ENCODE data around the gene PRKCD.

Gene PRKCD

DNA sequence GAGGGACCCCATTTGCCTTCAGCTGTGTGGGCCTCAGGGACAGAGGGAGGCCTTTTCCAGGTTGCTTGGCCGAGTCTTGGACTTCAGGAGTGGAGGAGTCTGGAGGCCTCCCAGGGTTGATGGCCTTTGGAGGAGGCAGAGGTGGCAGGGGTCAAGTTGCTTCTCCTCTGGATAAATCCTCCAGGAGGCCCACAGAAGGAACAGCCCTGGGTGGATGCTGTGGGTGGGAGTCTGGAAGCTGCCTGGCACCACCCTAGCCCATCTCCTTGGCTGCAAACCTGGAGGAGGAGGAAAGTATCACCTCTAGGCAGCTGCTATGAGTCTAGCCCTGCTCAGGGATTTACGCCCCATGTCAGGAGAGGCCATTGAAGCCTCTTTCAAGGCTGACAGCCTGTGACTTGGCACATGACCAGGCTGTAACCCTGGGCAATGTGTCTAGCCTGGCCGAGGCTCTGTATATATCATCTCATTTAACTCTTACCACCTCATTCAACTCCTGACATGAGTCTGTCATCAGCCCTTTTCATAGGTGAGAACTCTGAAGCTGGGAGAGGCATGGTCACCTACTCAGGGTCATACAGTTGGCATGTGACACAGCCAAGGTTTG, 2.9 kb upstream of the PRKCD start:
- DNase-seq = no peak

DNA sequence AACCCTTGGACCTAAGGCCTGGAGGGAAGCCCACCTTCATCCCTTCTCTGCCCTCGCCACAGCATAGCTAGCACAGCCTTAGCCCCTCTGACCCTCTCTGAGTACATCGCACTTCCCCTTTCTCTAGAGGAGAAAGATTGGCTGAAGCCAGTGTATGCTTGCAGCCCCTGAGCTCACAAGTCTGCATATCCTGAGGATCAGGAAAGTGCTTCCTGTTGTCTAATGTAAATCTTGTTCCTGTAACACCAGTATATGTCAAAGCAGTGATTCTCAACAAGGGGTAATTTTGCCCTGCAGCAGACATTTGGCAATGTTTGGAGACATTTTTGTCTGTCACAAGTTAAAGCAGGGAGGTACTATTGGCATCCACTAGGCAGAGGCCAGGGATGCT, 2.2 kb upstream of the PRKCD start:
- no peak for DNase-seq

DNA sequence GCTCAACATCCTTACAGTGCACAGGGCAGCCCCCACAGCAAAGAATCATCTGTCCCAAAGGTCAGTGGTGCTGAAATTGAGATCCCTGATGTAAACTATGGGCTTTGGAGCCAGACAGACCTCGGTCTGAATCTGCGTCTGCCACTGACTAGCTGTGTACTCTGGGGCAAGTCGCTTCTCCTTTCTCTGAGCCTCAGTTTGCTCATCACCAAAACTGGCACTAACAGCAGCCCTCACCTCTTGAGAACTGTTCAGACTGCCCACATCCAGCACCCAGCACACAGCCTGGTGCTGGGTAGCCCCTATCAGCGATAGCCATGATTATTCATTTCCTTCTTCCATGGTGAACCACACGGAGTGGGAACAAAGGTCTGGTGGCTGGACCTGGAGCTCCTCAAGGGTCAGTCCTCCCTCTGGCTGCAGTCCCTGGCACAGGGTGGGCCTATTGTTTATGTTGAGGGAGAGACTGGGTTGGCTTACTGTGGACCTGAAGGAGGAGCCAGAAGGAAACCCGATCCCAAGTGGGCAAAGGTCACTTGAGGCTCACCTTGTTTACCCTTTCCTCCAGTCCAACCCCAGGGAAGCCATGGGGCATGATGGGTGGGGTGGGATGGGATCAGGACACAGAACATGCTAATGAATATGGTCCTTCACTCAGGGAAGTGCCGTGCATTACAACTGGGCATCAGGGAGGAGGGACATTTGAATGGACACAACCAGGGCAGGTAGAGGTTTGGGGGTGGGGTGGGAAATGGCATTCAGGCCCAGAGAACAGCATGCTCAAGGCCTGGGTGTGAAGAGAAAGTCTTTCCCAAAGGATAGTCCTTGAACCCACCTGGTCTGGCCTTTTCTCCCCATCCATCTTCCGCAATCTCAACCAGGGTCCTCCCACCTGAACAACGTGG, 1.6 kb upstream of the PRKCD start:
- DNase-seq = no peak

DNA sequence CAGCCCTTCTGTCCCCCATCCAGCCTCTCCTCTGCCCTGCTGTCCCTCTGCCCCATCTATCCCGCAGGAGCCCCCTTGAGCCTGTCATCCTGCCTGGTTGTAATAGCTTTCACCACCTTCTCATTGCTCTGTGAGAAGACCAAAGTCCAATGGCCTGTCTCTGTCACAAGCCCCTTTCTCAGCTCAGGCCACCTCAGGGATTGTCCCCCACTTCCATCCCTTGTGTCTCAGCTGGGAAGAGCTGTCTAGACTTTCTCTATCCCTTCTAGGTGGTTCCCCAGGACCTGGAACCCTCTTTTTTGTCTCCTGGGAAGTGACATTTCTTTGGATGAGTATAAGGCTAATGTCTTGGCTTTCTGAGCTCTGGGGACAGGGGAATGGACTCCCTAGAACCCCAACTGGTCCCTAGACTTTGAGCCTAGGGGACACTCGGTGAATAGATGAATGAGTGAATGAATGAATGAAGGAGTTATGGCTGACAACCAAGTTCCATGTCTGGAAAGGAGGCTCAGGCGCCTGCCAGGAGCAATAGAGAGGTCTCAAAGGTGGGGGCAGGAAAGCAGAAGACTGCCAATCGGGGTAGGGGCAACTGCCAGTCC, 849 bp upstream of the PRKCD start:
- DNase-seq = no peak

DNA sequence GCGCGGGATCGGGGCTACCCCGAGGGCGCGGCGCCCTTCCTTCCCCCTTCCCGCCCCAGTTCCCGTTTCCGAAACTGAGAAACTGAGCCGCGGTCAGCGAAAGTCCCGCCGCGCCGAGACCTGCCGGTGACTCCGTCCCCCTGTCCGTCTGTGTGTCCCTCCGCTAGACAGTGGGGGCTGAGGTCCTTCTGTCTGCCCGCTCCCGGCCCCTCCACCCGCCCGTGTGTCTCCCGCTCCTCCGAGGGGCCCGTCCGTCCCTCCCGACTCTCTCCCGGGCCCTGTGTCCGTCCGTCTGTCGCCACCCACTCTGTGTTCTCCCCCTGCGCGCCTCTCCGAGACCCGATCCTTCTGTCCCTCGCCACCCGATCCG, 426 bp downstream of the PRKCD start:
- no peak for DNase-seq

DNA sequence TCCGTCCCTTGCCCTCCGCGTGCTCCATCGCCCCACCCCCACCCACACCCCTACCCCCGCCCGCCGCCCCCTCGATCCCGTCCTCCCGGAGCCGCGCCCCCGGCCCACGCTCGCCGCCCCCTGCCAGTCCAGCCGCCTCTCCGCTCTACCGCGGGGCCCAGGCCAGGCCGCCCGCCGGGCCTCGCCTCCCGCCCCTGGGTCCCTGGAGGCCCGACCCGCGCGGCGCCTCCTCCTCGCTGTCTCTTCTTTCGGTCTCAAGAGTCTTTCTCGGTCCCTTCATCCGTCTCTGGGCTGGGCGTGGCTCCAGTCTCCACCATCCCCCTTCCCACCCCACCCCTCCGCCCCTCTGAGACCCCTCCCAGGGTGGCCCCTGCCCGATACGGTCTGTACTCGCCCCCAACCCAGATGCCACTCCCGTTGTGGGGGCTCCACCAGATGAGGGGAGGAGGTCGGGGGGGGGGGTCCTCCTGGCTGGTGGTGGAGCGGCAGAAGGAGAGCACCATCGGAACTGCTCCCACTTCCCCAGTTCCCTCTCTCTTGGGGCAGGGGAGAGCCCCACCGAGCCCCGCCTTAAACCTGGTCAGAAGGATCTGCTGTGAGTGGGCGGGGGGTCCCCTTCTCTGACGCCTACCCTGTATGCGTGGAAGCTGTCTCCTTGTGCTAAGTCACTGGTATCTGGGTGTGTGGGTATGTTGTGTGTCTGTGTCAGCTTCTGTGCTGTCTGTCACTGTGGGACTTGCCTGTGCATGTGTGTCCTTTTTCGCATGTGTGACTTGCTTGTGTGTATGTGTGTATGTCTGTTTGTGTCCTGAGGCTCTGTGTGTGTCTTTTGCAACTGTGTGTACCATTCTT, 1.0 kb downstream of the PRKCD start:
- no peak for DNase-seq

DNA sequence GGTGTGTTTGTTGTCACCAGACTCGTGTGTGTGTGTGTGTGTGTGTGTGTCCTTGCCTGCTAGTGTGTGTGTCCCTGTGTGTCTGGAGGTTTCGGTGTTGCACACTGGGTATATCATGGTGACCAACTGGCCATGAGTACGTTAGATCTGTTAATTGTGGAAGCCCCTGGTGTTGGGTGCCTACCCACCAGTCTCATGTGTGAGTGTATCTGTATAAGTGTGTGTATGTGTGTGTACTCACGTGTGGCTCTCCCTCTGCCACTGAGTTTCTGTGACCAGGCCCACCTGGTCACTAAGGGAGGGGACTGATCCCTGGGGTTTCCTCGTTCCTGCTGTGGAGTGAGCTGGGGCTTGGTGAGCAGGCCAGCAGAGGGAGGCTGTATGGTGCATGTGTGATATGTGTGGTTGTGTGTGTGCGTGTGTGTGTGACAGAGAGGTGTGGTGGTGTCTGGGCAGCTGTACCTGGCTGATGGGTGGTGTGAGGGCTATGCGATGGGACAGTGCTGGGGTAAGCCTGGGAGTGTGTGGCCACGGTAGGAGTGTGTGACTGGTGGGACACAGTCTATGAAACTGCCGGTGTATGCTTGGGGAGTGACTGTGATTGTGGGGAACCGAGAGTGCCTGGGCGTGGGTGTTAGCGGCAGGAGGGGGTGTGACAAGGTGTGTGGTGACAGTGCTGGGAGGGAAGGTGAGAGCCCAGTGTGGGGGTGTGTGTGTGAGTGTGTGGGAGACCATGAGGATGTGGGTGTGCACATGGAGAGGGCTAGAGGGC, 1.8 kb downstream of the PRKCD start:
- DNase-seq = no peak

DNA sequence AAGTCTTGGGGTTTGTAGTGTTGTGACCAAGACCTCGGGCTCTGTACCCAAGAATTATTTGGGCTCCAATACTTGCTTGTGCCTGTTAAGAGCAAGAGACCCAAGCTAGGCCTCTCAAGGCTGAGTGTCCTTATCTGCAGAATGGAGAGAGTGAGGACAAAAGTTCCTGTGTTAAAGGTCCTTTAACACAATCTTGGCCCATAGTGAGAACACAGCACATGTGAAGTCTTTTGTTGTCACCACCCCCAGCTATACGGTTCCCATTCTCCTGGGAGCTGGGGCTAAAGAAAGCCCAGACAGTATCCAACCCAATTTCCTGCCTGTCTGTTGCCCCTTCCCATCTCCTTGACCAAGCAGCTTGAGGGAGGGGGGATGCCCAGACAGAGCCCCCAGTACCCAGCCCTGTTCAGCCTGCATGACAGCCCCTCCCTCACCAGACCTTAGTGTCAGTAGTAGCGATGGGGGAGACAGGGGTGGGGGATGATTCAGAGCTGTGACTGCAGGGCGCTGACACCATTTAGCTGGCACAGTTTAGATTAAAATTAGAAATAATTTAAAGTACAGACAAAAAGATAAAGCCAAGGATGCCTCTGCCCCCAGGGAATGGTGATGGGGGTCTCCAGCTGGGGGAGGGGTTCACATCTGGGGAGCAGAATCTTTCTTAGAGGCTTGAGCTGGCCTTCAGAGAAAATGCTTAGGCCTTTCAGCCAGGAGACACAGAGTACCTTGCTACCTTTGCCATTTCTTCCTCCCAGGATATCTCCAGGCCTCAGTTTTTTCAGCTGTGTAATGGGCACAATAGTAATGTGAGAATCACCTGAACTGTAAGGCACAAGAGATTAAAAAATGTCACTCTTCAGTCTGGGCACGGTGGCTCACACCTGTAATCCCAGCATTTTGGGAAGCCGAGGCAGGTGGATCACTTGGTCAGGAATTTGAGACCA, 2.7 kb downstream of the PRKCD start:
- DNase-seq = no peak

DNA sequence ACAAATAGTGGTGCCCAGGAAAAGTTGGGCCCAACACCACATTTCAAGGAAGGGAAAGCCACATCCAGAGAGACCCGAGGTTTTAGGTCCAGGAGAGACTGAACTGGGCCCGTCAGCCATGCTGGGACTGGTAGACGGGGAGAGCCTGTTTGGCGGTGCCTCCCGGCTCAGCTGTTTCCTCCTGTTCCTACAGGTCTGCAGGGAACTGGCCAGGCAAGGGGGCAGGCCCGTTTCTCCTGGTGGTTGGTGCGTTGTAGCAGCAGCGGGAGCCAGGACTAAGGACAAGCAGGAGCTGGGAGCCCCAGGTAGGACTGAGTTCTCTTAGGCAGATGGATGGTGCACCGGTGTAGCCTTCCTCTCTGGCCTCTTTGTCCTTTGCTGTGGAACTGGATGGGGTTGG, 3.9 kb downstream of the PRKCD start:
- no peak for DNase-seq

DNA sequence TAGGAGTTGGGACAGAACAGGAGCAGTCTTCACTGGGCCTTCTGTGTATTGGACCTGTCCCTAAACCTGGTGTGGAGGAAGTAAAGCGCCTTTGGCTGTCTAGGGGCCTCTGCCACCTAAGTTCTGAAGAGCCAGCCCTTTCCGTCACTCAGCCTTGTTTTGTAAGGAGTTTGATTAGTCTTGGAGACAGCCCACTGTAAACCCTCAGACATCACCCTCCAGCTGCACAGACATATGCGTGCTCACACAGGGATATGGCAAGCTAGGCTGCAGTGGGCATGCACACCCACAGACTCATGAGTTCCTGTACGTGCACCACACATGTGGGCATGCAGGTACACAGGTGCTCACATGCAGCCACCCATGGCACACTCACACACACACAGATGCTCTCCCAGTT, 5.2 kb downstream of the PRKCD start:
- no peak for DNase-seq

DNA sequence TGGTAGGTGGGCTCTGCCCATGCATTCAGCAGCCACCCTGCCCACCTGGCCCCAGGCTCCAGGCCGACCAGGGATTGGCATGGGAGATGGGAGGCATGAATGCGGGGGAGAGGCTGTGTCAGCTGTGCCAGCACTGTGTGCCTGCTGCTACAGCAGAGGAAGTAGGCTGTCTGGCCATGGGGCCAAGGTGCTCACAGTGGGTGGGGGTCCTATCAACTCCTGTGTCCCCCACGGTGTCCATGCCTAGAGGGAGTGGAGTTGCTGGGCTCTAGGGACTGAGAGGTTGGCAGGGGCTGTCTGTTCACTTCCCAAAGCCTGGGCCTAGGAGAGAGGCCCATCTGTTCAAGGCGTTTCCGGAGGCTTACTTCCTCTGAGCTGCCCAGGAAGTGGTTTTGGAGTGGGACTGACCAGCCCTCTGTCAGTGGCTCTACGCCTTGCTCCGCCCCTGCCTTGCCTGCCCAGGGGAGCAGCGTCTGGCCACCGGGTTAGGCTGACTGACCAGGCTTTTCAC, 5.8 kb downstream of the PRKCD start:
- no peak for DNase-seq

DNA sequence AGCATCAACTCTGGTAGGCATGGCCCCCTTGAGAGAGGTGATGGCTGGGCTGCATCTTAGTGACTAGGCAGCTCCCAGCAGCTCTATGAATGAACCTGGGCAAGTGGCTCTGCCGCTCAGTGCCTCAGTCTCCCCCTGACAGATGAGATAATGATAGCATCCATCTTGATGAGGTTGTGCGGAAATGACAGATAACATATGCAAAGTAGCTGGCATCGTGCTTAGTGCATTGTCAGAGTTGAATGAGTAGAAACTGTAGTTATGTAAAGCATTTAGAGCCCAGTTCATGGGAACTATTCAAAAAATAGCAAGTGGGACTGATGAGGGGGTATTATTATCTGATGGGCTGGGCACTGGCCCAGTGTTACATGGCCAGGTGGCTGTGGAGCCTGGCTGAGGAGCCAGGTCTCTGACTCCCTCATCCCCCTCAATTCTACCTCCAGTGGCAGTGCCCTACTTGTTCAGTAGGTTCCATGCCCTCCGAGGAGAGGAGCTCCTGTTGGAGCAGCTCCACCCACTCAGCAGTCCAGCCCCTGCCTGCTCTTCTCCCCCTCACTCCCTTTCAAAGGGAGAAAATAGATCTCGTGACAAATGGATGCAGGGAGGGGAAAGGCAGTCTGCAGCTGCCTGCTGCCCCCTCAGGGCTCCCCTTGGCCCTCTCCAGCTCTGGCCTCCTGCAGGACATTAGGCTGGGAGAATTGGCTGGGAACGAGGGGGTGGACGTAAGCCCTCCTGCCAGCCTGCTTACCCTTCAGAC, 6.6 kb downstream of the PRKCD start:
- DNase-seq = no peak

DNA sequence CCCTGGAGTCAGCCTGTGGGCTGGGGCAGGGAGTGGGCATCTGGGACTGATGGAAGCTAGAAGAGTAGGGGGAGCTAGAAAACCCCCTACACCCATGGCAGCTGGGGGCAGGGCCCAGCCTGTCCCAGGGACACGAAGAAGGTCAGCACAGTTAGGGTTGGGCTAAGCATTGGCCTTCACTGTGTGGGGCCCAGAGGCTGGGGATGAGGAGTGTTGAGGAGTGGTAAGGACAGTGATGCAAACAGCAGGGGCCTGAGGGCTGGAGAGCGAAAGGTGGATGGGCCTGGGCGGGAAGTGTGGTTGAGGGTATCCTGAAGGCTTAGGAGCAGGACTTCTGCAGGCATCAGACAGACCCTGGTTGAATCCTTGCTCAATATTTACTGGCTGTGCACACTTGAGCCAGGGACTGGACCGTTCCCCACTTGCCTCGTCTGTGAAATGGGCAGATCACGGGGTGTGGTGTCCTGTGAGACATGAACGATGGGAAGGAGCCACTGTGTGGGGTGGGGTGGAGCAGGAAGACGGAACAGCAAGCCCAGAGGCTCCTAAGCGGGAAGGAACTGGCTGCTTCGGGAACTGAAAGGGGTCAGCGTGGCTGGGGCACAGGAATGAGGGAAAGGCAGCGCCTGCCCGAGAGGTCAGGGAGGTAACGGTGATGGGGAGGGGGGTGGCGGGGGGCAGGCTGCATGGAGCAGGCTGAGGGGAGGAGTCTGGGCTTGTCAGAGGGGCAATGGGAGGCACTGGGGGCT, 7.3 kb downstream of the PRKCD start:
- DNase-seq = no peak

DNA sequence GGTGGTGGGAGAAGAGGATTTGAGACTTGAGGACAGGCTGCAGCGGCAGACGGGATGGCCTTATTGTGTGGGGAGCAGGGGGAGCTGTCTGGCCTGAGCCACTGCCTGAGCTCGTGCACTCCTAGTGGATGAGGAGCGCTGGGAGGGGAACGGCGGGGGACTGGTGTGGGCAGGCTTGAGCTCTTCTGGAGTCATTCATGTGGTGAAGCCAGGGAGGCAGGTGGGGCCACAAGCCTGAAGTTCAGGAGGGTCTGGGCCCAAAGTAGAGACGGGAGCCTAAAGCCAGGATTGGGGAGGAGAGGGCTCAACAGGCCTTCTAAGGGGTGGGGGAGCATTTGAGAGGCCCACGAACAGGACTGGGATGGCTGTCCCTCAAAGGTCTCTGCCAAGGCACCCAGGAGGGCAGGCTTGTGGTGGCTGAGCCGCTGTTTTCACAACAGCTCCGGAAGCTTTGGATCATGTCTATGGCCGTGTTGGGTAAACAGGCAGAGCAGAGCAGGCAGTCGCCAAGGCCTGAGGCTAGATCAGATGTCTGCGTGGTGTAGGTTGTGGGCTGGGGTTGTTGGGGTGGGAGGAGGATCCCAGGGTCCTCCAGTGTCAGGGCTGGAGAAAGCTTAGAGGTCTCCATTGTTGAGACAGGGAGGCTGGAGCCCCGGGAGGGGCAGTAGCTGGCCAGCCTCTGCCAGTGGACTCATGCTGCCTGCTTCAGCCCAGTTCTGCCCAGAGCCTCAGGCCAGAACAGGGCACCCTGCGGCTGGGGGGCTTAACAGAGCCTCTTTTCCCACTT, 8.2 kb downstream of the PRKCD start:
- DNase-seq = no peak

DNA sequence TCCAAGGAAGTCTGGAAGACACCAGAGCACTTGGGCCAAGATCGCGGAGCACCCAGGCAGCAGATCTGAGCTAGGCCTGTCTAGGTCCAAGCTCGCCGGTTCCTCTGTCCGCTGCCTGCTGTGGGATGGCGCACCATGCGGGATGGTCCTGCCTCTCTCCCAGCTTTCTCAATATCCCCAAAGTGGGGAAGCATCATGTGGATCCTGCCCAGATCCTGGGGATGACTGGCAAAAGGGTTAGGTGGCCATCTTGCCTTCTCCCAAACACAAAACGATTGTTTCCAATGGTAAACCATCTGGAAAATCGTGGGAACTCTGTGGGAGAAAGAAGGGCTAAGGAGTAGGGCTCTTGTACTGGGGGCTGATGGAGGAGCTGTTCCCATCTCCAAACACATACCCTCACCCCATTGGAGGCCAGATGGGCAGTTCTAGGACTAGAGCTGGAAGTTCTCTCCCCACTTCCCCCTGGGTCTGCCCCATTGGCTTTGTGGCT, 8.9 kb downstream of the PRKCD start:
- DNase-seq = no peak

DNA sequence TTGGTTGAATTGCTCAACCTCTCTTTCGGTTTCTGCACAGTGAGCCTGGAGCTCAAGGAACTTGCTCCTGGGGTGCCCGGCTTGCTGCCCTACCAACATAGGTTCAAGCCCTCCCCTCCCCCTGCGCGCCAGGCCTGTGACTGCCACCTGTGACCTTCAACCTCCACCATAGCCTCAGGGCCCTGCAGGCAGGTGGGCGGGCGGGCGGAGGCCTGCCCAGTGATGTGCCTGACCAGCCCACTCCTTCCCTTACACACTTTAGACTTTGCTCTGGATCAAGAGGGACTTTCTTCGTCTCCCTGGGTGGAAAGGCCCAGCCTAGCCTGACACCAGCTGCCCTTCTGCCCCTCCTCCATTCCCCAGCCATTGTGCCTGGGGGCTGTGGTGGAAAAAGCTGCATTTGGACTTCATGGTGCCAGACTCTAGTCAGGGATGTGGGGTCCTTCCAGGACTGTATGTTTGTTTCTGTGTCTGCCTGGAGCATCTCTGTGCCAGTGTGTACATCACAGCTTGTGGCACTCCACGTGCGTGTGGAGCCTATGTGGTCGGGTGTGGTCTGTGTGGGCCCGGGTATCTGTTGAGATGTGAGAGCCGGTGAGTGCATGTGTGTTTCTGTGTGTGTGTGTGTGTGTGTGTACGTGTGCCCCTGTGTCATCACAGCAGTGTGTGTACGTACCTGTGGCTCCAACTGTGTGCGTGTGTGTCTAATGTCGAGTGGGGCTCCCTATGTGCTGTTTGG, 9.5 kb downstream of the PRKCD start:
- DNase-seq = no peak

DNA sequence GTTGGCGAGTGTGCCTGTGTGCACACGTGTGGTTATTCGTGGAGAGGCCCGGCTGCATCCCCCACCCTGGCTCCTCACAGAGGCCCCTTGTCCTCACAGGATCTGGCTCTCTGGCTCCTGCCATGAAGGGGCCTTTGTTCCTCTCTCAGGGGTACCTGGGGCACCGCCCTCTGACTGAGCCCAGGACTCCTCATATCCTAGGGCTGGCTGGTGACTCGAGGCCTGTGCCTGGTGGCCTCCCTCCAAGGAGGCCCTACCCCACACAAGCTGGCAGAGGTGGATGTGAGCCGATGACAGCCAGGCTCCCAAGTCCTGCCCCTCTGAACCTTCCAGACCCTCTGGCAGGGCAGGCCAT, 10.0 kb downstream of the PRKCD start:
- no peak for DNase-seq

All from NCI-H1694 treated with DMSO at 0.1 percent for 48 hours (cell line).